IPS-18a (cell line): ENCODE results near the gene BBOX1.
"Not testable (repeated sequence)": the region's sequence is repeated elsewhere in the genome, so short reads cannot be mapped to it uniquely, and the experiment has no call there.

Experiments
- H3K27ac ChIP-seq: one replicate; pipeline ENCODE4 v1.5.1; 2013; ENCODE audit warnings: low read length
- H3K27me3 ChIP-seq: one replicate; pipeline ENCODE4 v1.6.1; 2013; ENCODE audit warnings: mild to moderate bottlenecking, low read length; ENCODE audit not compliant: control insufficient read depth, insufficient read depth
- H3K36me3 ChIP-seq: one replicate; pipeline ENCODE4 v1.6.1; 2013; ENCODE audit warnings: low read depth, low read length; ENCODE audit not compliant: control insufficient read depth
- H3K4me1 ChIP-seq: one replicate; pipeline ENCODE4 v1.6.1; 2013; ENCODE audit warnings: low read depth, low read length; ENCODE audit not compliant: control insufficient read depth
- H3K4me3 ChIP-seq: one replicate; pipeline ENCODE4 v1.5.1; 2013; ENCODE audit warnings: low read length
- H3K9ac ChIP-seq: one replicate; pipeline ENCODE4 v1.6.1; 2013; ENCODE audit warnings: mild to moderate bottlenecking, low read length, moderate library complexity
- H3K9me3 ChIP-seq: one replicate; pipeline ENCODE4 v1.6.1; 2013; ENCODE audit warnings: low read depth, low read length; ENCODE audit not compliant: control insufficient read depth

Gene BBOX1

GRCh38 chr11:27171376-27171958 is 130.9 kb downstream of the BBOX1 start:
- Histone ChIP-seq H3K27me3 (no peaks in the 10 kb centered on the region), H3K4me3 (no peak overlapping the region), H3K4me1 (no peaks in the 10 kb centered on the region), H3K27ac (no peak overlapping the region), H3K9me3 (no peaks in the 10 kb centered on the region), H3K36me3 (no peaks in the 10 kb centered on the region), H3K9ac (no peak overlapping the region)

- Histone ChIP-seq H3K4me3 (no peak overlapping the region), H3K27me3 (no peaks in the 10 kb centered on the region), H3K36me3 (no peaks in the 10 kb centered on the region), H3K4me1 (no peaks in the 10 kb centered on the region), H3K9ac (no peak overlapping the region), H3K9me3 (no peaks in the 10 kb centered on the region), H3K27ac (no peak overlapping the region)
Observed at GRCh38 chr11:27173545-27173944, 132.9 kb downstream of the BBOX1 start.

- H3K4me3 ChIP-seq = no peak overlapping the region
- no peaks in the 10 kb centered on the region for H3K4me1 ChIP-seq
- H3K9ac ChIP-seq = no peak overlapping the region
- no peaks in the 10 kb centered on the region for H3K27me3 ChIP-seq
- no peak overlapping the region for H3K27ac ChIP-seq
- no peaks in the 10 kb centered on the region for H3K36me3 ChIP-seq
- no peaks in the 10 kb centered on the region for H3K9me3 ChIP-seq
Observed at GRCh38 chr11:27174021-27174420, 133.4 kb downstream of the BBOX1 start.

- Histone ChIP-seq H3K36me3 (no peaks in the 10 kb centered on the region), H3K27me3 (no peaks in the 10 kb centered on the region), H3K9me3 (no peaks in the 10 kb centered on the region), H3K9ac (no peak overlapping the region), H3K27ac (no peak overlapping the region), H3K4me1 (no peaks in the 10 kb centered on the region), H3K4me3 (no peak overlapping the region)
Observed at GRCh38 chr11:27174672-27175210, 134.1 kb downstream of the BBOX1 start.

DNA sequence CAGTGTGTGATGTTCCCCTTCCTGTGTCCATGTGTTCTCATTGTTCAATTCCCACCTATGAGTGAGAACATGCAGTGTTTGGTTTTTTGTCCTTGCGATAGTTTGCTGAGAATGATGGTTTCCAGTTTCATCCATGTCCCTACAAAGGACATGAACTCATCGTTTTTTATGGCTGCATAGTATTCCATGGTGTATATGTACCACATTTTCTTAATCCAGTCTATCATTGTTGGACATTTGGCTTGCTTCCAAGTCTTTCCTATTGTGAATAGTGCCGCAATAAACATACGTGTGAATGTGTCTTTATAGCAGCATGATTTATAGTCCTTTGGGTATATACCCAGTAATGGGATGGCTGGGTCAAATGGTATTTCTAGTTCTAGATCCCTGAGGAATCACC is 134.9 kb downstream of the BBOX1 start:
- H3K36me3 ChIP-seq, H3K27ac ChIP-seq, H3K4me1 ChIP-seq, H3K9me3 ChIP-seq, H3K4me3 ChIP-seq, H3K27me3 ChIP-seq, H3K9ac ChIP-seq: not testable (repeated sequence)
